Stimulated activated naive B cell treated with anti-CD40 and anti-IgM and Interleukin-4, amounts not matched to agents 10 μg/mL and 1 μg/mL and 100 μg/mL, for 72 hours (primary cell): ENCODE measurements around the gene MSI2.
A peak's percentile ranks its signal among the peaks of the same experiment; 100 is the strongest.

Source experiments
- ATAC-seq, 2 donors: fragments of 150-1000 bp; cut with Tn5 transposase; replicated peaks; 2 replicates each; pipeline ENCODE4 v1.10.0; 2021; ENCODE audit warnings: moderate library complexity in 1 of 2
- DNase-seq: peaks from one replicate; pipeline ENCODE4 v3.0.0; 2021
- H3K27ac Mint-ChIP-seq: one replicate; pipeline ENCODE4 v1.8.0; 2022; ENCODE audit warnings: mild to moderate bottlenecking, mixed read lengths
- H3K27me3 Mint-ChIP-seq, 2 donors: one replicate each; pipeline ENCODE4 v1.8.0; 2022; ENCODE audit warnings: mixed read lengths in 2 of 2
- H3K36me3 Mint-ChIP-seq, 2 donors: one replicate each; pipeline ENCODE4 v1.8.0; 2022; ENCODE audit warnings: mixed read lengths in 2 of 2, mild to moderate bottlenecking in 1 of 2
- H3K4me1 Mint-ChIP-seq, 2 donors: one replicate each; pipeline ENCODE4 v1.8.0; 2022; ENCODE audit warnings: mixed read lengths in 2 of 2, mild to moderate bottlenecking in 1 of 2
- H3K4me3 Mint-ChIP-seq, 2 donors: one replicate each; pipeline ENCODE4 v1.8.0; 2022; ENCODE audit warnings: mild to moderate bottlenecking in 2 of 2, mixed read lengths in 2 of 2, moderate library complexity in 1 of 2
- H3K9me3 Mint-ChIP-seq, 2 donors: one replicate each; pipeline ENCODE4 v1.8.0; 2022; ENCODE audit warnings: mixed read lengths in 2 of 2, mild to moderate bottlenecking in 1 of 2

The MSI2 gene

DNA sequence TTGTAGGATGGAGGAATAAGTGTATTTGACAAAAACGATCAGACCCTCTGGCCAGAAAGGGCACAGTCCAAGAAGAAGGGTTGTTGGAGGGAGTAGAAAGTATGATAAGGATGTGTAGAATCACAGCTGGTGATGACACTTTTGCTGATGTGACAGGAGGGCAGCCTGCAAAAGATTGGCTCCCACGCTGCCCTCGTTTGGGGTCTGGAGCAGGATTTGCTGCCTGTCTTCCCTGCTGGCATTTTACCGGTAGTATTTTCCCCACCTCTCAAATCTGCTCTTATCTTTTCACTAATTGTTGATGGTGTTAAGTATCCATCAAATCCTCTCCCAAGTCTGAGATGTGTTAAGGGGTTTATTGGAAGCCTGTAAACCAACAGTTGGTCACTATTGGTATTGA is 280.0 kb downstream of the MSI2 start:
- Mint-ChIP-seq H3K36me3 (peaks cover 18 to 38% of the 10 kb centered on the region in 2 donors), H3K4me1 (peaks cover 26 to 67% of the 10 kb centered on the region in 2 donors), H3K27ac (no peak overlapping the region), H3K9me3 (no peaks in the 10 kb centered on the region), H3K4me3 (no peak overlapping the region), H3K27me3 (no peaks in the 10 kb centered on the region)
- DNase-seq (no peak), ATAC-seq (no peak)

DNA sequence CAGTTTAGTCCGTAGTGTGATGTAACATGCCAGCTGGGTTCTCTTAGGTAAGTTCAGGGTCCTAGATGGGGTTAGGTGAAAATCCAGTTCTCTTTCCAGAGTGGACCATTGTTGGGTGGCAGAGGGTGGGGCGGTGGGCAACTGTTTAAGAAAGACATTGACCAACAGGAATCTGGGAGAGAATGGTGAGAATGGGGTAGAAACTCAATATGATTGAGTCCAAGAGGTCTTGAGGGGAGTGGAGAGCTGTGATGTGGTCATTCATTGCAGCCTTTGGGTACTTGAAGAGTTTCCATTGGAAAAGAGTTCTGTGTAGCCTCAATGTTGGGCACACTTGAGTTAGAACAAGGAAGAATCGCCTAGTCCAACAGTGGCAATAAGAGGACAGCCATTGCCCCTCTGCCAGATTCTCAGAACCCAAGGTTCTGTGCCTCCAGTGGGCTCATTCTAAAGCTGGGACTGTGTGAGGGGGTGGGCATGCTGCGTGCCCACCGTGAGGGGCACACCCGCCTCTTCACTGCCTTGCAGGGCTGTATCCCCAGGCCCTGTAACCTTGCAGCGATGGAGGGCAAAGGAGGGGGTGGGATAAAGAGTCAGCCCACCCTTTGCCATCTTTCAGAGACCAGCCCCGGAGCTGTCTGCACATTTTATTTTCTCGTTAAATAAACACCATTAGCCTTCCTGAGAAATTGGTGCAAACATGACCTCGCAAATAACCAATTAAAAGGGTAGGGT is 280.6 kb downstream of the MSI2 start:
- peaks cover 14 to 32% of the 10 kb centered on the region in 2 donors for H3K36me3 Mint-ChIP-seq
- H3K4me1 Mint-ChIP-seq: peaks cover 21 to 60% of the 10 kb centered on the region in 2 donors
- ATAC-seq (no peak), DNase-seq (no peak)
- H3K4me3 Mint-ChIP-seq: peak overlapping the region; percentile 29 to 59
- H3K27ac Mint-ChIP-seq: peak overlapping the region; percentile 20
- H3K27me3 Mint-ChIP-seq: no peaks in the 10 kb centered on the region
- no peaks in the 10 kb centered on the region for H3K9me3 Mint-ChIP-seq

DNA sequence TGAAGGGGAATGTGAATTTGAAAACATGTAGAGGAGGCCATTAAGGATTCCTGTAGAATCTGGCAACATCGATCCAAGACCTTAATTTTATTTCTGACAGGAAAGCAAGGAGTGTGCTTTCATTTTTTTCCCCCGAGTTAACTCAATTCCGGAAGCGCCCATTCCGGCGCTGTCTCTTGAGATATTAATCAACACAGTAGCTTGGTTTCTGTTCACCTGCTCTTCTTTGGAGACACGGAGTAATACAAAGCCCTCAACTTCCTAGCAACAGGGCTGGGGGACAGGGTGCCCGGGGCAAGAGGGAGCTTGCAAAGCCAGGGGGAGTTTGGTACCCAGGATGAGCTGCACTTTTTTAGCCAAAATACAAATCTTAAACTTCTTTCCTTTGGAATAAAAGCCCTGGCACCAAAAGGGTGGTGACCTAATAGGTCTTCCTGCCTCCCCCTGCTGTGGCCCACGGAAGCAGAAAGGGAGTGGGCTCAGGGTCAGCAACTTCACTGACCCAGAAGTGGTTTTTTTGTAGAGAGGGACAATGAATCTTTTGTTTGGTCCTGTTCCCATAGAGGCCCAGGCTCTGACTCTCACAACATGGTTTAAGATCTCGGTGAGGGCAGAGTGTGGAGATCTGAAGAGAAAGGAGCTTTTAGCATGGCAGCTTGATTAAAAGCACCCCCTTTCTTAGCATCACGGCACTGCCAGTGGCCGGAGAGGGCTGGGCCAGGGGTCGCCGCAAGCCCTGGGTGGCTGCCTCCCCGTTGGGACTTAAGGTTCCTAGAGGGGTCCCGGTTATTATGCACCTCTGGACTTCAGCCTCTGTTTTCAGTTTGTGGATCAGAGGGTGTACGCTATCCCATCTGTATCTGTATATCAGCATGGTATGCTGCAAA is 281.4 kb downstream of the MSI2 start:
- peaks cover 13 to 27% of the 10 kb centered on the region in 2 donors for H3K36me3 Mint-ChIP-seq
- ATAC-seq (peak; percentile 38 to 54), DNase-seq (no peak)
- H3K27me3 Mint-ChIP-seq: no peaks in the 10 kb centered on the region
- peak overlapping the region; percentile 29 to 59 for H3K4me3 Mint-ChIP-seq
- H3K9me3 Mint-ChIP-seq: no peaks in the 10 kb centered on the region
- H3K4me1 Mint-ChIP-seq: peaks cover 17 to 55% of the 10 kb centered on the region in 2 donors
- H3K27ac Mint-ChIP-seq: peak overlapping the region; percentile 20

DNA sequence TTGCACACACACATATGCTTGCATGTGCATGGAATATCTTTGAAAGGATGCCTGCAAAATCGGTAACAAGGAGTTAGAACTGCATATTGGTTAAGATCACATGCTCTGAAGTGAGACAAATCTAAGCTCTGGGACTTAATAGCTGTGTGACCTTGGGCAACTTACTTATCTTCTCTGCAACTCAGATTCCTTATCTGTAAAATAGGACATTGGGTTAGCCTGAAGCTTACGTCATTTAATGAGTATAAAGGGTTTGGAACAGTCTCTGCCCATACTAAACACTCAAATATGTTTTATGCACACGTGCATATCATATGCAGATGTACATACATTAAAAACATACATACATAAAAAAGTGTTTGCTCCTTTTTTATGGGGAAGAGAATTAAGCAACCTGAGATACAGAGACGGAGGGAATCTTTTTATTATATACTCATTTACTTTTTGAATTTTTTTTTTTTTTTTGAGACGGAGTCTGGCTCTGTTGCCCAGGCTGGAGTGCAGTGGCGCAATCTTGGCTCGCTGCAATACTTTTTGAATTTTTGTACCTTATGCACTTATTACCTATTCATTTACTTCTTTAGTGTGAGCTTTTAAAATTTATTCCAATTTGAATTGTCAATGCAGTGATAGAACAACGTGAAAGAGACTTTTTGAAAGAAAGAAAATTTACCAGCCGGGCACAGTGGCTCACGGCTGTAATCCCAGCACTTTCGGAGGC is 282.6 kb downstream of the MSI2 start:
- H3K9me3 Mint-ChIP-seq: no peaks in the 10 kb centered on the region
- DNase-seq (no peak), ATAC-seq (no peak)
- H3K27me3 Mint-ChIP-seq: no peaks in the 10 kb centered on the region
- H3K36me3 Mint-ChIP-seq: peaks cover 8 to 22% of the 10 kb centered on the region in 2 donors
- H3K4me1 Mint-ChIP-seq: peaks cover 15 to 55% of the 10 kb centered on the region in 2 donors
- H3K27ac Mint-ChIP-seq: peak overlapping the region; percentile 59
- no peak overlapping the region for H3K4me3 Mint-ChIP-seq

DNA sequence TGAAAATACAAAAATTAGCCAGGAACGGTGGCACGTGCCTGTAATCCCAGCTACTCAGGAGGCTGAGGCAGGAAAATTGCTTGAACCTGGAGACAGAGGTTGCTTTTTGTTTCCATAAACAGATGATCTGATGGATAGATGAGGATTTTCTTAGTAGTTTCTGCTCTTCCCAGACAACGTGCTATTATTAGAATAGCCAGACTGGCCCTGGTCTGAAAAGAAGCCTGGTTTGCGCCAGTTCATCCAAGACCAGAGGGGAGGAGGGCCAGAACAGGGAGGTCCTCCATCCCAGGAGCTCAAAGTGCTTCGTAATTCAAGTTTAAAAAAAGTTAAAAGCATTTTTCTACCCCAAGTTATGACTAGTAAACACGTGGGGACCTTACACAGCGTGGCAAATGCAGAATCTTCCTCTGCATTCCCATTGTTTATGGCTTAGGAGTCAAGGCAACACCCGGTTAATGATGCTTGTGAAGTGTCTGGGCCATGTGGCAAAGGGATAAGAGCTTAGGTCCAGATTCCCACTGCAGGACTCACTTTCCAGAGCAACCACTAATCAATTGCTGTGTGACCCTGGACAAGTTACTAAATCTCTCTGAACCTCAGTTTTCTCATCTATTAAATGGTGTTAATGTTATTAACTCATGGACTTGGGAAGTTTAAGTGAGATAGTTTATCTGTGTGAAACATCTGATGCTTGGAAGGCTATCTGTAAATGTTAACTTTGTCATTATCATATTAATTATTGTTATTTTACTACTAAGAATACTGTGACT is 283.4 kb downstream of the MSI2 start:
- H3K27me3 Mint-ChIP-seq: no peaks in the 10 kb centered on the region
- ATAC-seq: no peak
- no peaks in the 10 kb centered on the region for H3K9me3 Mint-ChIP-seq
- H3K27ac Mint-ChIP-seq: no peak overlapping the region
- peaks cover 17 to 63% of the 10 kb centered on the region in 2 donors for H3K4me1 Mint-ChIP-seq
- DNase-seq: no peak
- H3K4me3 Mint-ChIP-seq: no peak overlapping the region
- H3K36me3 Mint-ChIP-seq: peaks cover 7 to 20% of the 10 kb centered on the region in 2 donors

DNA sequence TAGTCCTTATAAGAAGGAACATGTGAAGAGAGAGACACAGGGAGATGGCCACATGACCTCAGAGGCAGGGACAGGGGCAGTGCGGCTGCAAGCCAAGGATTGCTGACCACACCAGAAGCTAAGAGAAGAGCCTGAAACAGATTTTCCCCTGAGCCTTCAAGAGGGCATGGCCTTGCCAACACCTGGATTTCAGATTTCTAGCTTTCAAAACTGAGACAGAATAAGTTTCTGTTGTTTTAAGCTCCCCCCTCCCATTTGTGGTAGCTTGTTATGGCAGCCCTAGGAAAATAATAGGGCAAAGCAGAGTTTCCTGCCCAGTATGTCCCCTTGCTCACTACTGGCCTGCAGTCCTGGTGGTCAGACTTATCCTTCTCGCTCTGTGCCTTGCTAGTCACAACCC is 284.3 kb downstream of the MSI2 start:
- no peaks in the 10 kb centered on the region for H3K9me3 Mint-ChIP-seq
- no peak for ATAC-seq
- peaks cover 2 to 16% of the 10 kb centered on the region in 2 donors for H3K36me3 Mint-ChIP-seq
- no peak overlapping the region for H3K4me3 Mint-ChIP-seq
- DNase-seq: no peak
- H3K4me1 Mint-ChIP-seq: peaks cover 18 to 70% of the 10 kb centered on the region in 2 donors
- no peak overlapping the region for H3K27ac Mint-ChIP-seq
- H3K27me3 Mint-ChIP-seq: no peaks in the 10 kb centered on the region

DNA sequence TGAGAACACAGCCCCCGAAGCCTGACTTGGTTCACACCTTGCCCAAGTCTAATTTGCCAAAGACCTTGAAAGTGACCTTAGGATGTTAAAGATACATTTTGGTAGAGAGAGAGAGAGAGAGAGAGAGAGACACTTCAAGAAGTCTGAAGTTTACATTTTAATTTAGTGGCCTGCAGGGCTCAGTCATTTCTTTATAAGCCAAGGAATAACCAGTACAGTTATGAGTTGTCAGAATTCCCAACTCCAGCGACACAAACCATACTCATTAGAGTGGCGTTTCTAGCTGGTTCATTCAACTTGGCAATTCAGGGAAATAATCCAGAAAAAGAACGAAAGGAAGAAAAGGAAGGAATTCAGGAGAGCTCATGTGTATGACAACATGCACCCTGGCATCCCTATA is 284.7 kb downstream of the MSI2 start:
- H3K27me3 Mint-ChIP-seq: no peaks in the 10 kb centered on the region
- no peak for ATAC-seq

DNA sequence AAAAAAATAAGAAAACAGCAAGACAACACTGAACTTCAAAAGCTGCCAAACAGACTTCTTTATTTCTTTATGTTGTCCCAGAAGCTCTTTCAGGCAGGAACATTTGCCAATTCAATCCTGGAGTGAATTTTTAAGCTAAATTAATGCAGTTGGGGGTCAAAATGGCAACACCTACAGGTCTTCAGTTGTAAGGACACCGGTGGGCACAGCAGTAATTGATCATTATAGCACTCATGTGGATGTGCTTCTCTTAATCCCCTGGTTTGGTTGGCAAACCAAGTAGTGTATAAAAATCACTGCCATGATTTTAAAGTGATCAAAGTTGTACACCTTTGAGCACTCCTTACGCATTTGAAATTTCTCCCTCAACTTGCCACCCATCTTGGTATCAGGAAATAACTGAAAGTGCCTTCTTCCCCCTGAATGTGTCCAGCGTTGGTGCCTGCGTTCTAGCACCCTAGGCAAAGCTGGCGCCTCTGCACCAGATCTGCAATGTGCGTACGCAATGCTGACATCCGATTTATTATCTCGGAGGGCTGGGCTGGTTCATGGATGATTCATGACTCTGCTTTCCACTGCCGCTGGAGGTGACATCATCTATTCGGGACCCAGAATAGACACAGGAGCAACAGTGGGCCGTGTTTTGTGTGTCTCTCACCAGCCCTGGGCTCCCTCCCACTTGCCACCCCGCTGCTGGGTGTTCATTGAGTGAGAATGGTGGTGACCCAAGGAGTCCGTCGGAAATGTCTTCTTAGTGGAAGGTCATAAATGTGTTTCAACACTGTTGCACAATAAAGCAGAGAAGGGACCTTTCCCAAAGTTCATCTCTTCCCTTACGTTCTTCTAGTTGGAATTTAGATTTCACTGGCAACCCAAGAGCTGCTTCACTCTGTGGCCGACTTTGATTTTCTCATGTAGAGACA is 285.4 kb downstream of the MSI2 start:
- no peaks in the 10 kb centered on the region for H3K27me3 Mint-ChIP-seq
- H3K9me3 Mint-ChIP-seq: no peaks in the 10 kb centered on the region
- no peak overlapping the region for H3K27ac Mint-ChIP-seq
- H3K36me3 Mint-ChIP-seq: peaks cover 2 to 18% of the 10 kb centered on the region in 2 donors
- no peak for ATAC-seq
- H3K4me1 Mint-ChIP-seq: peaks cover 20 to 67% of the 10 kb centered on the region in 2 donors
- no peak overlapping the region for H3K4me3 Mint-ChIP-seq
- DNase-seq: no peak

More for the DNA sequence above, 284.7 kb downstream of the MSI2 start:
- no peak overlapping the region for H3K4me3 Mint-ChIP-seq
- H3K36me3 Mint-ChIP-seq: peaks cover 2 to 17% of the 10 kb centered on the region in 2 donors
- peaks cover 18 to 69% of the 10 kb centered on the region in 2 donors for H3K4me1 Mint-ChIP-seq
- no peaks in the 10 kb centered on the region for H3K9me3 Mint-ChIP-seq
- DNase-seq: no peak
- no peak overlapping the region for H3K27ac Mint-ChIP-seq

DNA sequence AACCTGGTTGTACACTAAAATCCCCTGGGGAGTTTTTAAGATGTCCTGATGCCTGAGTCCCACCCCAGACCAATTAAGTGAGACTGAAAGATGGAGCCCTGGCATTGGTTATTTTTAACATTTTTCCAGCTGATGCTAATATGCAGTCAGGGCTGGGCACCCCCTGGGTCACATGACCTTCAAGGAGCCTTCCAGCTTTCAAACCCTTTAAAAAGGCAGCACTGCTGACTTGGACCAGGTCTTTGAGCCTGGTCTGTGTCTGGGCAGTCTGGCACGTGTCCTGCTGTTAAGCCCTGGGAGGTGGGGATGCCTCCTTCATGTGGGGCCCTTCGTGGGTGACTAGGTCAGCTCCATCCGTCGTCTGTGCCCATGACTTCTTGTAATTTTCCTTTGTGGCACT is 286.2 kb downstream of the MSI2 start:
- no peak overlapping the region for H3K4me3 Mint-ChIP-seq
- no peaks in the 10 kb centered on the region for H3K27me3 Mint-ChIP-seq
- no peaks in the 10 kb centered on the region for H3K9me3 Mint-ChIP-seq
- H3K4me1 Mint-ChIP-seq: peaks cover 25 to 67% of the 10 kb centered on the region in 2 donors
- no peak overlapping the region for H3K27ac Mint-ChIP-seq
- peaks cover 2 to 26% of the 10 kb centered on the region in 2 donors for H3K36me3 Mint-ChIP-seq
- DNase-seq (no peak), ATAC-seq (no peak)

DNA sequence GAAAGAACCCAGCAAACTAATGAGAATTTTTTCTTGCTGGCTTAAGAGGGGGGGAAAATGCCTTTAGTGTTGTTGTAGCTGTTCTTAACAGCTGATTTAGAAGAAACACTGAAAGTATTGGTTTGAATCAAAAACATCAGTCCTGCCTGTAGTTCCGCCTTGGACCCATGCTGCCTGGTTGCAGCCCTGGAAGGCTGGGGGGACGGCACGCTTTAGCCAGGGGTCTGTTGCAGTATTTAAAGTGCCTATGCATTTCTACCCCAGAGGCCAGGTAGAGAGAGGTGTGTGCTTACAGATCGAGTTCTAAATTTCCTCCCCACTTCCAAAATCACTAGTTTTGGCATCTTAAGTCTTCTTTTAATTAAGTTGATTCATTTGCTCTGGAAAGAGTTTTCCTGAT is 286.9 kb downstream of the MSI2 start:
- Mint-ChIP-seq H3K27ac (no peak overlapping the region), H3K27me3 (no peaks in the 10 kb centered on the region), H3K36me3 (peaks cover 2 to 26% of the 10 kb centered on the region in 2 donors), H3K4me1 (peaks cover 28 to 67% of the 10 kb centered on the region in 2 donors), H3K9me3 (no peaks in the 10 kb centered on the region), H3K4me3 (no peak overlapping the region)
- no peak for DNase-seq
- ATAC-seq: no peak

DNA sequence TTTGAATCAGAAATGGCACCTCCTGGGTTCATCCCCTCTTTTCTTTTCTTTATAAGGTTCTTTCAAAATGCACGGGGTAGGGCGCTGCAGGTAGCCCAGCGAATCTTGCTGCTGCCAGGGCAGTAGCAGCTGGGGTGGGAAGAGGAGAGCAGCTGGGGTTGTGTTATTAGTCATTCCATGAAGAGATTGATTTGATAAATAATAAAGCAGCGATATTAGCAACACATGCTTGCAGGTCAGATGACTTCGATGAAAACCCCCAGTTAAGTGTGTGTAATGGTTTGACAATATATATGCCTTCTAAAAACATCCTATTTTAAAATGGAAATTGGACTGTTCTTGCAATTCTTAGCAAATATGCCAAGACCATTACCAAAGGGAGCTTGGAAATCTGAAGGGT is 288.1 kb downstream of the MSI2 start:
- Mint-ChIP-seq H3K27me3 (no peaks in the 10 kb centered on the region), H3K27ac (no peak overlapping the region), H3K4me3 (no peak overlapping the region), H3K9me3 (no peaks in the 10 kb centered on the region), H3K4me1 (peaks cover 30 to 72% of the 10 kb centered on the region in 2 donors), H3K36me3 (peaks cover 2 to 26% of the 10 kb centered on the region in 2 donors)
- no peak for ATAC-seq
- no peak for DNase-seq

DNA sequence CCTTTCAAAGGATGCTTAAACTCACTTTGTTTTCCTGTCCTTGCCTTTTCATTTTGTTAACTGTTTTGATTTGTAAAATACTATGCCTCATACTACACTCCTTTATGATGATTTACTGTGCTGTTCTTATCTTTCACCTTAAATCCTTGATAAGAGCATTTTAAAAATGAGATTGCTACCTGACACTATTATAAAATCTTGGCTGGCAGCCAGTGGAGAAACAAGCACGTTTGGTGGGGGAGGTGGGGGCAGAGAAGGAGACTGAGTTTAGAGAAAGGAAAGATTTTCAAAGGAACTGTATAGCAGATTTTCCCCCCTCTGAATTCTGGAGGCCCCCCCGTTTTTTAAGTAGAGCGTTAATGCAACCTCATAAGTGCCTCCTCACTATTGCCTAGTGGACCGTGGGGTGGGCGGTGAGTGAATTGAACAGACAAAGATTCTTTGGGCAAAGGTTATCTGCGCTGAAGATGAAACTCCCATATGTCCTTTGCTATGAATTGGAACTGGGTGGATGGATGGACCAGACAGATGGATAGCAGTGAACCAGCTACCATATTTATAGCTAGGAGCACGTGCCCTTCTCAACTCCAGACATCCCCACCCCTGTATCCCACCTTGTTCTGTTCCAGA is 288.6 kb downstream of the MSI2 start:
- Mint-ChIP-seq H3K9me3 (no peaks in the 10 kb centered on the region), H3K4me1 (peaks cover 34 to 75% of the 10 kb centered on the region in 2 donors), H3K27me3 (no peaks in the 10 kb centered on the region), H3K27ac (no peak overlapping the region), H3K36me3 (peaks cover 2 to 27% of the 10 kb centered on the region in 2 donors), H3K4me3 (no peak overlapping the region)
- no peak for ATAC-seq
- DNase-seq: no peak
